HG02642 (cell line): ENCODE measurements around the gene GPR146.
A peak's percentile ranks its signal among the peaks of the same experiment; 100 is the strongest.
"Not testable (repeated sequence)": the region's sequence is repeated elsewhere in the genome, so short reads cannot be mapped to it uniquely, and the experiment has no call there.

Source experiments
- ATAC-seq: cut with Tn5 transposase; IDR thresholded peaks from one replicate; pipeline ENCODE4 v1.9.1; 2021; ENCODE audit warnings: mild to moderate bottlenecking; ENCODE audit not compliant: unreplicated experiment, poor library complexity

Gene GPR146

GRCh38 chr7:1024876-1025742, 19.2 kb upstream of the GPR146 start:
- no peak for ATAC-seq

GRCh38 chr7:1025743-1026581, 18.4 kb upstream of the GPR146 start:
- no peak for ATAC-seq

GRCh38 chr7:1026721-1027161, 17.6 kb upstream of the GPR146 start:
- ATAC-seq, result no peak

- peak; percentile 6 for ATAC-seq
Observed at GRCh38 chr7:1027242-1028043, 16.9 kb upstream of the GPR146 start.

- ATAC-seq, result peak; percentile 53
Observed at GRCh38 chr7:1028044-1028770, 16.1 kb upstream of the GPR146 start.

GRCh38 chr7:1028775-1029636, 15.3 kb upstream of the GPR146 start:
- no peak for ATAC-seq

- no peak for ATAC-seq
Observed at GRCh38 chr7:1029637-1030443, 14.5 kb upstream of the GPR146 start.

- no peak for ATAC-seq
Observed at GRCh38 chr7:1030444-1031070, 13.8 kb upstream of the GPR146 start.

GRCh38 chr7:1031716-1032455, 12.5 kb upstream of the GPR146 start:
- no peak for ATAC-seq

- ATAC-seq, result no peak
Observed at GRCh38 chr7:1032536-1033181, 11.7 kb upstream of the GPR146 start.

GRCh38 chr7:1033546-1034145, 10.7 kb upstream of the GPR146 start:
- ATAC-seq, result no peak

- ATAC-seq, result not testable (repeated sequence)
Observed at GRCh38 chr7:1034769-1035168, 9.6 kb upstream of the GPR146 start.

- ATAC-seq, result not testable (repeated sequence)
Observed at GRCh38 chr7:1036164-1036928, 8.0 kb upstream of the GPR146 start.

GRCh38 chr7:1040233-1040632, 4.1 kb upstream of the GPR146 start:
- not testable (repeated sequence) for ATAC-seq

GRCh38 chr7:1040790-1041189, 3.6 kb upstream of the GPR146 start:
- ATAC-seq, result no peak
